ENCODE measurements around the gene TNIP1. TPM values are rescaled to one million over a fixed set of nuclear protein-coding genes. Genes with fewer than 3 reads are reported as not detected.

Gene TNIP1
- total RNA-seq, 3 donors from 2014 or later (not counting 1 experiment from before 2014, with no cell fraction given), result 140 to 180 (median 153) TPM

- H3K27me3 ChIP-seq (ENCODE audit: control insufficient read depth, insufficient read depth, low read length), result no peaks in the 10 kb centered on the region
- no peak overlapping the region for H3K27ac ChIP-seq (ENCODE audit: low read length)
- Mint-ChIP-seq H3K4me1 (peaks cover 14 to 18% of the 10 kb centered on the region in 2 donors), H3K27ac (peak overlapping the region; percentile 27 to 70), H3K4me3 (no peak overlapping the region), H3K27me3 (ENCODE audit: low read depth in 2 of 2) (no peaks in the 10 kb centered on the region), H3K36me3 (peaks cover 11% of the 10 kb centered on the region), H3K9me3 (no peaks in the 10 kb centered on the region)
- WGBS (ENCODE audit: insufficient coverage), result 93% methylated on average over 10 of the region's 10 CpGs
- TF ChIP-seq, protein P1, sequence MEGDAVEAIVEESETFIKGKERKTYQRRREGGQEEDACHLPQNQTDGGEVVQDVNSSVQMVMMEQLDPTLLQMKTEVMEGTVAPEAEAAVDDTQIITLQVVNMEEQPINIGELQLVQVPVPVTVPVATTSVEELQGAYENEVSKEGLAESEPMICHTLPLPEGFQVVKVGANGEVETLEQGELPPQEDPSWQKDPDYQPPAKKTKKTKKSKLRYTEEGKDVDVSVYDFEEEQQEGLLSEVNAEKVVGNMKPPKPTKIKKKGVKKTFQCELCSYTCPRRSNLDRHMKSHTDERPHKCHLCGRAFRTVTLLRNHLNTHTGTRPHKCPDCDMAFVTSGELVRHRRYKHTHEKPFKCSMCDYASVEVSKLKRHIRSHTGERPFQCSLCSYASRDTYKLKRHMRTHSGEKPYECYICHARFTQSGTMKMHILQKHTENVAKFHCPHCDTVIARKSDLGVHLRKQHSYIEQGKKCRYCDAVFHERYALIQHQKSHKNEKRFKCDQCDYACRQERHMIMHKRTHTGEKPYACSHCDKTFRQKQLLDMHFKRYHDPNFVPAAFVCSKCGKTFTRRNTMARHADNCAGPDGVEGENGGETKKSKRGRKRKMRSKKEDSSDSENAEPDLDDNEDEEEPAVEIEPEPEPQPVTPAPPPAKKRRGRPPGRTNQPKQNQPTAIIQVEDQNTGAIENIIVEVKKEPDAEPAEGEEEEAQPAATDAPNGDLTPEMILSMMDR (IDR thresholded peaks at IDR 0.05), result no peak
- ATAC-seq (peak in 1 of 3 donors; percentile 23), DNase-seq (no peak)
- H3K4me1 ChIP-seq (ENCODE audit: control insufficient read depth, insufficient read depth, low read length), result peaks cover 13% of the 10 kb centered on the region
- H3K36me3 ChIP-seq (ENCODE audit: control insufficient read depth, insufficient read depth, low read length), result peaks cover 86% of the 10 kb centered on the region
- no peaks in the 10 kb centered on the region for H3K9me3 ChIP-seq (ENCODE audit: control insufficient read depth, insufficient read depth, low read length)
- intact Hi-C loops (cut with micrococcal nuclease), result loop anchor here (1.0 kb wide), 2 partner anchors 63 to 112 kb away; no protein-coding TSS in a partner anchor
- no peak overlapping the region for H3K4me3 ChIP-seq (ENCODE audit: low read length)
Measured at GRCh38 chr5:151051931-151052608, 28.8 kb downstream of the TNIP1 start.

DNA sequence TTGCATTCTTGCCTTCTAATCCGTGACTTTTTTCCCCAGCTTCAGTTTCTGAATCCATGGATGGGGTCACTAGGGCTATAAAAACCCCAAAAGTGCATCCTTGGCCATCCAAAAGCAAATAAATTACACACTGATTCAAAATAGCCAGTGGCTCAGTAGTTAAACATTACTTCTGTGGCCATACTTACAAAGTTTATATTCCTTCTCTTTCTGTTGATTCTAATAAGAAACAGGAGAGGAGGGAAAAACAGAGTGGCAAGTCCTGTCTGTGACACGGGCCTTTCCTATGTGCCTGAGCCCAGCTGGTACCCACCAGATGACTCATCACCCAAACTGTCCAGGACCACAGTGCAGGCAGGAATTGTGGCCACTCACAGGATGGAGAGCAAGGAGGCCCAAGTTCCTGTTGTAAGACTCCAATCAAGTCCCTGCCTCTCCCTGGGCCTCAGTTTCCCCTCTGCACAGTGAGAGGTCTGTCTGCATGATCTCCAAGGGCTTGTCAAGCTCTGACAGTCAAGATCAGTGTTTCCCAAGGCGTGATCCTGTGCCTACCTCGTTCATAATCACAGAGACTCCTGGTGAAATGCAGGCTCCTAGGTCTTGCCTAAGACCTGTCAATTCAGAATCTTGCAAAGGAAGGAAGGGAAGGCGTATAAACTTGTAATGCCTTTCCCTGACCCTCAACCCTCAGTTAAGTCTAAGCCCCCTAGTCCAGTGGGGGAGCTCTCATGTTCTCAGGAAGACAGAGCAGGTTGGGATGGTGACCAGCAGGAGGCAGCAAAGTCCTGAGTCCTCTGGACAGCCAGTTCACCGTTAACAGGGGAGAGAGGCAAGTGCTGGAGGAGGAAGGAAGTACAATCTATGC, 29.5 kb downstream of the TNIP1 start:
- Histone ChIP-seq H3K27me3 (ENCODE audit: control insufficient read depth, insufficient read depth, low read length) (no peaks in the 10 kb centered on the region), H3K4me3 (ENCODE audit: low read length) (no peak overlapping the region), H3K27ac (ENCODE audit: low read length) (no peak overlapping the region), H3K9me3 (ENCODE audit: control insufficient read depth, insufficient read depth, low read length) (no peaks in the 10 kb centered on the region), H3K36me3 (ENCODE audit: control insufficient read depth, insufficient read depth, low read length) (peaks cover 84% of the 10 kb centered on the region), H3K4me1 (ENCODE audit: control insufficient read depth, insufficient read depth, low read length) (peaks cover 8% of the 10 kb centered on the region)
- Mint-ChIP-seq H3K27me3 (ENCODE audit: low read depth in 2 of 2) (no peaks in the 10 kb centered on the region), H3K36me3 (peaks cover 11% of the 10 kb centered on the region), H3K27ac (peak overlapping the region; percentile 21 to 70), H3K9me3 (no peaks in the 10 kb centered on the region), H3K4me1 (peaks cover 14 to 18% of the 10 kb centered on the region in 2 donors), H3K4me3 (no peak overlapping the region)
- intact Hi-C loops (cut with micrococcal nuclease), result loop anchor here (1.0 kb wide), 2 partner anchors 64 to 113 kb away; no protein-coding TSS in a partner anchor
- WGBS (ENCODE audit: insufficient coverage), result 74% methylated on average over 5 of the region's 6 CpGs
- ATAC-seq (peak; percentile 83 to 87 (median 84)), DNase-seq (peak; percentile 67 to 86)
- TF ChIP-seq, protein P1 (IDR thresholded peaks at IDR 0.05), result peak; percentile 84

DNA sequence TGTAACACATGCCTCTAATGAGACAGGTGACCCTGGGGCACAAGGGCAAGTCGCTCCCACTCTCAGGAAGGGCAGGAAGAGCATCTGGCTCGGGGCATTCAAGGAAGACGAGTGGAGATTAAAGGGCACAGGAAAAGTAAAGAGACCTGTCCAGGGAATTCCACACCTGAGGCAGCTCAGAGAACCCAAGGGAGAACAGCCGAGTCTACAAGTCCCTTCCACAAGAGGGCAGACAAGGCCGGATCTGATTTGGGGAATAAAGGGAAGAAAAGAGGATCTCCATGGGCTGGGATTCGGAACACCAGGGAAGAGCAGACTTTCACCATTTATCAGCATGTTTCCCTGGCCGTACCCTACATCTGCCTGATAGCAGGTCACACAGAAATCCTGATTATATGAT, 32.3 kb downstream of the TNIP1 start:
- ATAC-seq (no peak), DNase-seq (no peak)
- 84% methylated on average over 7 of the region's 7 CpGs for WGBS (ENCODE audit: insufficient coverage)
- no peaks in the 10 kb centered on the region for H3K9me3 ChIP-seq (ENCODE audit: control insufficient read depth, insufficient read depth, low read length)
- Mint-ChIP-seq H3K36me3 (peaks cover 11% of the 10 kb centered on the region), H3K4me3 (no peak overlapping the region), H3K4me1 (peaks cover 14 to 18% of the 10 kb centered on the region in 2 donors), H3K9me3 (no peaks in the 10 kb centered on the region), H3K27ac (peak overlapping the region in 1 of 2 donors; percentile 47), H3K27me3 (ENCODE audit: low read depth in 2 of 2) (no peaks in the 10 kb centered on the region)
- H3K27me3 ChIP-seq (ENCODE audit: control insufficient read depth, insufficient read depth, low read length), result no peaks in the 10 kb centered on the region
- H3K36me3 ChIP-seq (ENCODE audit: control insufficient read depth, insufficient read depth, low read length), result peaks cover 82% of the 10 kb centered on the region
- no peak overlapping the region for H3K4me3 ChIP-seq (ENCODE audit: low read length)
- TF ChIP-seq, protein P1 (IDR thresholded peaks at IDR 0.05), result no peak
- H3K27ac ChIP-seq (ENCODE audit: low read length), result no peak overlapping the region
- intact Hi-C loops (cut with micrococcal nuclease), result no loop called here
- peaks cover 8% of the 10 kb centered on the region for H3K4me1 ChIP-seq (ENCODE audit: control insufficient read depth, insufficient read depth, low read length)

All from natural killer cell (primary cell).